ENCODE measurements around the gene GAST.
A peak's percentile ranks its signal among the peaks of the same experiment; 100 is the strongest.
"Not testable (repeated sequence)": the region's sequence is repeated elsewhere in the genome, so short reads cannot be mapped to it uniquely, and the experiment has no call there.

The GAST gene

DNA sequence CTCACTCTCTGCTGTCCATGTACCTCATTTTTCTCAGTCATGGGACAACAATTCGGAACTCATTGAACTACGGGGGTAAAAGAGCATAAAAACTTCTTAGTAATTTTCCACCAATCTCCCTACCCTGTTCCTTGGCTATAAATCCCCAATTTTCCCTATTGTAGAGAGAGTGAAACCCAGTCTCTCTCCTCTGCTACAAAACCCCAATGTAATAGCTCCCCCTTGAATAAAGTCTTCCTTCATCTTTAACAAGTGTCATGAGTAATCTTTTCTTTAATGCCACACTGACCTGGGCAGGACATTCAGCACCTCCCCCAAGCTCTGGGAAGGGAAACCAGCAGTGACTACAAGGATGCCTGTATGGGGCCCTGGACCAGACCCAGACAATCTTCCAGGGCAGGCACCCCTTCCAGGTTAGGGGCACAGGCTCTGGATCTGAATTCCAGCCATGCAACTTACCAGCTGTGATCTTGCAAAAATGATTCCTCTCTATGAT, 33.7 kb upstream of the GAST start:
- no peak for FAIRE-seq
- TF ChIP-seq POLR2A (IDR thresholded peaks at IDR 0.05; ENCODE audit: low read depth, low read length): peak; percentile 55; the same call in 1 of the 2 replicates
- DNase-seq (ENCODE audit: insufficient read length, low spot score): peak; percentile 31

DNA sequence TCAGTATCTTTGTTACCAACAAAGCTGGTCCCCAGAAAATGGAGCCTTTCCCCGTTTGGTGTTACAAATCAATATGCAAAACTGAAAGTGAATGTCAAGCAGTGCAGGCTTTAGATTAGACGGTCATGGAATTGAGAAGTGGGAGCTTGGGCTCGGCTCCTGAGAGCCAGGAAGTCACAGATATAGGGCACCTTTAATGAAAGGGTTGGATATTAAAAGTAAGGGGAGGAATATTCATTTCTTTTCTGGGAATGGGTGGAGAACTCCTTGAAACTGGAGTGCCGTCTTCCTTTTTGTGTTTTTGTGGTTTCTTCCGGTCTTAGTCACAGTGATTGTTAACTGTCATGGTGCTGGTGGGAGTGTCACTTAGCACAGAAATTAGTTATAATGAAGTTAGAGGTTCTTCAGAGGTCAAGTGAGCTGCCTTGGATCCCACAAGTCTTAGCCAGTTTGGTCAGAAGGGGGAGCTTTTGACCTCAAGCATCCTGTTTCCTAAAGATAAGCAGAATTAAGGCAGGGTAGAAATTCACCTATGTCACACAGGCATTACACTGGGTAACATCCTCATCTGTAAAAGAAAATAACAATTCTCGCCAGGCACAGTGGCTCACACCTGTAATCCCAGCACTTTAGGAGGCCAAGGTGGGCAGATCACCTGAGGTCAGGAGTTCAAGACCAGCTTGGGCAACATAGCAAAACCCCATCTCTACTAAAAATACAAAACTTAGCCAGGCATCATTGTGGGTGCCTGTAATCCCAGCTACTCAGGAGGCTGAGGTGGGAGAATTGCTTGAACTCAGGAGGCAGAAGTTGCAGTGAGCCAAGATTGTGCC, 33.0 kb upstream of the GAST start:
- FAIRE-seq (peak; percentile 6), DNase-seq (ENCODE audit: insufficient read length, low spot score) (no peak)
- no peak for TF ChIP-seq POLR2A (IDR thresholded peaks at IDR 0.05; ENCODE audit: low read depth, low read length)

DNA sequence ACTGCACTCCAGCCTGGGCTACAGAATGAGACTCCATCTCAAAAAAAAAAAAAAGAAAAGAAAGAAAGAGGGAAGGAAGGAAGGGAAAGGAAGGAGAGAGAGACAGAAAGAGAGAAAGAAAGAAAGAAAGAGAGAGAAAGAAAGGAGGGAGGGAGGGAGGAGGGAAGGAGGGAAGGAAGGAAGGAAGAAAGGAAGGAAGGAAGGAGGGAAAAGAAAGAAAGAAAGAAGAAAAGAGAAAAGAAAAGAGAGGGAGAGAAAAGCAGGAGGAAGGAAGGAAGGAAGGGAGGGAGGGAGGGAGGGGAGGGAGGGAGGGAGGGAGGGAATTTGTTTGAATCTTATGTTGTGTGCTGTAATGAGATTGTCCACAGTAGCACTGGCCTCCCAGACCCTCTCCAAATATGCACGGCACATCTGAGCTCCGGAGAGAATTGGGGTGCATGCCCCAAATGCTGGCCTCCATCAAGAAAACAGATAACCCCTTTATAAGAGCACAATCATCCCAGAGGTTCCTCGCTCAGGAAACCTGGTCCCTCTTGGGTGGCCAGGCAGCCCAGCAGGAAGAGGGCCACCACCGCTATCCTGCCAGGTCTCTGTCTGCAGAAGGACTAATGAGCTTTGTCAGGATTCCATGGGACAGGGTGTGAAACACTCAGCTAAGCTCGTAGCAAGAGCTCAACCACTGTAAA, 32.2 kb upstream of the GAST start:
- TF ChIP-seq POLR2A (IDR thresholded peaks at IDR 0.05; ENCODE audit: low read depth, low read length): no peak
- DNase-seq (ENCODE audit: insufficient read length, low spot score) (no peak), FAIRE-seq (no peak)

DNA sequence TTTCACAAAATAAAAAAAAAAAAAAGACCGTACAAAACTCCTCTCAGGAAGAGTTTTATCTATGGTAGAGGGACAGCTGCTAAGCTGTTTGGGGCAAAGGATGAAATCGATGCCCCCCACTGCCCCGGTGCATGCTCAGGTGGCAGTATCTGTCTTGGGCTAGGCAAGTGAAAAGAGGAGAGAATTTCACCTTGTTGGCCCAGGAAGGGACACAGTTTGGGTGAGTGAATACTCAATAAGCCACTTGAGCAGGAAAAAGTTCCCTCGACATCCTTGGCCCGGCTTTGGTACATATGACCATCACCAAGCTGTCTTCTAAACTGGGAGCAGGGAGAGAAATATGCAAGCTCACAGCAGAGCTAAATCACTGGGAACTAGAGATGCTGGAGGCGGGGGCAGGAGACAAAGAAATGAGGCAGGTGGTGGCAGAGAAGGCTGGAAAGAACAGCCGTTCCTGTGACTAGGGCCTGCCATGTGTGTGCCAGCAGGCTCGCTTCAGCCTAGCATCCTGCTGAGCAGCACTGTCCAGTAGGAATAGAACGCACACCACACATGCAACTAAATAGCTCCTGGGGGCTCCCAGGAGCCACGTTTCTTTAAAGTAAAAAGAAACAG, 31.6 kb upstream of the GAST start:
- TF ChIP-seq POLR2A (IDR thresholded peaks at IDR 0.05; ENCODE audit: low read depth, low read length): no peak
- DNase-seq (ENCODE audit: insufficient read length, low spot score): no peak
- FAIRE-seq: no peak

DNA sequence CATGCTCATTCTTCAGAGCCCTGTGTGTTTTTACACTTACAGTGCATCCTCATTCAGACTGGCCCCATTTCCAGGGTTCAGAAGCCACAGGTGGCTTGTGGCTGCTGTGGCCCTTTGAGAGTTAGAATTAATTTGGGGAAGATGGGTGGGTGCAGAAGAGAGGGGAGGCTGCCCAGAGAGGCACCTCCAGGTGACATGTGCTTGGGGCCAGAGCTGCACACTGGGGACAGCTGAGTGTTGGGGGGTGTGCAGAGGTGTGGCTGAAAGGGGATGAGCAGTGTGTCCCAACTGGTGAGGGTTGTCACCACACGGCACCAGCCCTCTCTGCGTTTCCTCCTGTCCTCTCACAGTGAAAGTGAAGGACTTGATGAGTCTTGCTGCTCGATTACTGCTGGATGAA, 30.4 kb upstream of the GAST start:
- DNase-seq (ENCODE audit: insufficient read length, low spot score) (no peak), FAIRE-seq (no peak)
- TF ChIP-seq POLR2A (IDR thresholded peaks at IDR 0.05; ENCODE audit: low read depth, low read length): no peak

DNA sequence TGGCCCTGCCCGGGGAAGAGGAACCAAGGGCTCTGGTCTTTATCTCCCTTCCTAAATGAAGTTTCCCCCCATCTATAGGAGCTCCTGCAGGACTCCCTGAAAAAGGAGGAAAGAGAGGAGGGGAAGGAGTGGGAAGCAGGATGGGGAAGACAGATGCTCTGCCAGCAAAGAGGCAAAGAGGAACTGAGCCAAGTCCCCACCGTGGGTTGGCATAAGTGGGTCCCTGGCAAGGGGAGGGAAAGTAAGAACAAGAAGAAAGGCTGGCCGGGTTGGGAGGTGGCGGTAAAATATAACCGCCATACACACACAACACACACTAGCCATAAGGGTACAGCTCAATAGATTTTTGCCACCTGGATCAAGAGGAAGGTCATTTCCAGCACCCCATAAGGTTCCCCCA, 29.5 kb upstream of the GAST start:
- DNase-seq (ENCODE audit: insufficient read length, low spot score) (no peak), FAIRE-seq (no peak)
- TF ChIP-seq POLR2A (IDR thresholded peaks at IDR 0.05; ENCODE audit: low read depth, low read length): no peak

DNA sequence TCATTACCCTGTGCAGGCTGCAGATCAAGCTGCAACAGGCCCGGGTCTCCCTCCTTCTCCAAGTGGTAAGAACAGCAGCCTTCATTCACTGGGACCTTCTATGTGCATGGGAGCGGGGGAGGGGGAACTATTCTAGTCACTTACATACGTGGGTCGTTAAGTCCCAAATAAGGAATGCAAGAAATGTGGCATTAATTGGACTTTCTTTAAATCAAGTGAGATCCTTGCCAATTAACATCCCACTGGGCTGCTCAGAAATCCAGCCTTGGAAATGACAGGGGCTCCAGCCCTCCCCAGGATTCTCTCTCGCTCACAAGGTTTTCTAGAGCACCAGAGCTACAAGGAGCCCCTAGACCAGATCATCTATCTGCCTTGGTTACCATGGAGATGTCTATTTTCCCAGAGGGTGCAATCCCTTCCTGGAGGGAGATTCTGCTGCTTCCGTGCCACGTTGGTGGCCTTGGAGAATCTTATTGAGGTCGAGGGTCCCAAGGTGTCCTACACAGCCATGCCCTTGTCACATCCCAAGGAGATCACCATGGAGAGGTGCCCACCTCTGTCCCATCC, 28.6 kb upstream of the GAST start:
- FAIRE-seq (no peak), DNase-seq (ENCODE audit: insufficient read length, low spot score) (no peak)
- TF ChIP-seq POLR2A (IDR thresholded peaks at IDR 0.05; ENCODE audit: low read depth, low read length): no peak

DNA sequence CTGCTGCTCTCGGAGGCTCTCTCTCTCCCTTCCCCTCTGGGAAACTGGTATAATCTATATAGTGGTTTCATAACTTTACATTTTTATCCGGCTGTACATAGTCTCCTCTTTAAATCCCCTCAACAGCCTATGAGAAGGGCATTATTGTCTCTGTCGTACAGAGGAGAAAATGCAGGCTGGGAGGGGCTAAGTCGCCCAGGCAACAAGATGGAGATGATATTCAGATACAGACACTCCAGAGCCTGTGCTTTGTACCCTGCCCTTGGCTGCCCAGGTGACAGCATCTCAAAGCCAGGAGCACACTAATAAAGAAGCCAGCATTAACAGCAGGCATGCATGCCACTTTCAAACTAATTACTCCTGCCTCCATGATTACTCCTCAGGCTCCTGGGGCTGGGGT, 28.1 kb upstream of the GAST start:
- FAIRE-seq (no peak), DNase-seq (ENCODE audit: insufficient read length, low spot score) (no peak)
- no peak for TF ChIP-seq POLR2A (IDR thresholded peaks at IDR 0.05; ENCODE audit: low read depth, low read length)

DNA sequence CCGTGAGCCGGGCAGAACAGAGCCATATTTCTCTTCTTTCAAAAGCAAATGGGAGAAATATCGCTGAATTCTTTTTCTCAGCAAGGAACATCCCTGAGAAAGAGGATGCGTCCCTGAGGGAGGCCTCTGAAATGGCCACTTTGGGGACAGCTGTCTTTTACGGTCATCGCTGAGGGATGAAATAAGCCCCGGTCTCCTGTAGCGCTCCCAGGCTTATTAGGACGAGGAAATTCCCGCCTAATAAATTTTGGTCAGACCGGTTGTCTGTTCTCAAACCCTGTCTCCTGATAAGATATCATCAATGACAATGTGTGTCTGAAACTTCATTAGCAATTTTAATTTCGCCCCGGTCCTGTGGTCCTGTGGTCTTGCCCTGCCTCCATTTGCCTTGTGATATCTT, 26.4 kb upstream of the GAST start:
- DNase-seq (ENCODE audit: insufficient read length, low spot score); FAIRE-seq: not testable (repeated sequence)

DNA sequence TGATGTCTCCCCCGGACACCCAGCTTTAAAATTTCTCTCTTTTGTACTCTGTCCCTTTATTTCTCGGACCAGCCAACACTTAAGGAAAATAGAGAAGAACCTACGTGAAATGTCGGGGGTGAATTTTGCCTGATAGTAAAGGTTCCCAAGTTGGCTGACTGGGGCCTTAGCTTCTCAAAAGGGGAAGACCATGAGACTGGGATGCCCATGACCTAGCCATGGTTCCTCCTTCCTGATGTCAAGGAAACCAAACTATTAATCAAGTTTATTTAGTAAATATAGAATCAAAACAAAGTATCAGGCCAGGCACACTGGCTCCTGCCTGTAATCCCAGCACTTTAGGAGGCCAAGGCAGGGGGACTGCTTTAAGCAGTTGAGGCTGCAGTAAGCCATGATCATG, 25.9 kb upstream of the GAST start:
- FAIRE-seq (no peak), DNase-seq (ENCODE audit: insufficient read length, low spot score) (no peak)
- TF ChIP-seq POLR2A (IDR thresholded peaks at IDR 0.05; ENCODE audit: low read depth, low read length): no peak

DNA sequence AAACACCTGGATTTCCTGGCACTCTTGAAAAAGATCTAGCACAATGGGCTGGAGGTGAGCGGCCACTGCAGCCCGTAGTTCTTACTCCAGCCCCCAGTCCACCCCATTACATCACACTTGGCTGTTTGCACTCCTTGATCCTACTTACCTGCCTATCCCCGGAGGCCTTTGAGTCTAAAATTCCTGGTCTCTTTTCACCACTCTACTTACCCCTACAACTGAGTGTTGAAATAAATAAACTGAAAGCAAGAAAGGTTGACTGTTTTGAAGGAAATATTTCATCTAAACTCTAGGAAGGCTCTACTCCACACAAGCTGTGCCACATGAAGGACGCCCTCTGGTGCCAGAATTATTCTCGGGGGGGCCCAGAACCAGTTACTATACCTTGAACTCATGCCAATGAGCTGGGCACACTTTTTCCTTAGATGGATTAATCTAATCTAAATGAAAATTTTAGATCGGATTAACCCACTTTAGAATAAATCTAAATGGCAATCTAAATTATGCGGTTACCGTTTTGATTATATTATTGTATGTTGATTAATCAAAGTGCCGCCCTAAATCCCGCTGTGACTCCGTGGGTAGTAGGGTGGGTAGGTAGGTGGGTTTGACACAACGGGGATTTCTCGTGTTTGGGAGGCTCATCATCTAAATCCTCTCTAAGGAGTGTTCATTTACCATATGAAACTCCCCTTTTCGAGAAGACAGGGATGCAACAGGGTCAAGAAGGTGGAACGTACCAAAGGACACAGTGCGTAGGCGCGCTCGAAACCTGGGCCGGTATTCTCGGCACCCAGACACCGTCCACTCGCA, 24.1 kb upstream of the GAST start:
- TF ChIP-seq POLR2A (IDR thresholded peaks at IDR 0.05; ENCODE audit: low read depth, low read length): no peak
- DNase-seq (ENCODE audit: insufficient read length, low spot score): no peak
- no peak for FAIRE-seq

DNA sequence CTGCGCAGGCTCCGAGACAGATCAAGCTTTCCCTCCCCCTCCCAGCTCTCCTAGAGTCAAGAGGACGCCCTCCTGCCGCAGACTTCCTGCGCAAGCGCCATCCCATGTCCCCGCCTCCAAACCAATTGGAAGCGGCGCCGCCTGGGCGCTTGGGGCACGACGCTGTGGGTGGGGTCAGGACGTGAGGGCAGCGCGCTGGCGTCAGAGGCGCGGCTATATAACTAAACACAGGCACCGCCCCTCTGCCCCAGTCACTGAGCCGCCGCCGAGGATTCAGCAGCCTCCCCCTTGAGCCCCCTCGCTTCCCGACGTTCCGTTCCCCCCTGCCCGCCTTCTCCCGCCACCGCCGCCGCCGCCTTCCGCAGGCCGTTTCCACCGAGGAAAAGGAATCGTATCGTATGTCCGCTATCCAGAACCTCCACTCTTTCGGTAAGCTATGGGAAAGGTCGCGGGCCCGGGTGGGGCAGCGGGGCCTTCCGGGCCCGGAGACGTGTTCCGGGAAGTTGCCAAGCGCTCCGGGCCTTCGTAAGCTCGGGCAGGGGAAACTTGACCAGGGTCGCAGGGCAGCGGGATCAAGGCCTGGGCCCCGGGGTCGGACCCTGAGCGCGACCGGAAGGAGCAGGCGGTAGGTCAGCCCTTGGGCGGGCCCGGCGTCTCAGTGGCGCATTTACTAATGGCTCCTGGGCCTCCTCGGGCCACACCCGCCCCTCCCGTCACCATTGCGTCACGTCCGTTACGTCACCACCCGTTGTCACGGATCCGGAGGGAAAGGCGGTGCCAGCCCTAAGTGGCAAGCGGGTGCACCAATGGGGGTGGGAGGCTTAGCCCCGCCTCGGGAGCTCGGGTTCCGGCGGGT, 23.3 kb upstream of the GAST start, which contains the start of gene EIF1:
TSS of gene EIF1 (plus strand) at position 245 of the 856 bp plus-strand sequence. CDS start at position 399, 154 bp downstream.
- no peak for FAIRE-seq
- peak; percentile 91 for DNase-seq (ENCODE audit: insufficient read length, low spot score)
- TF ChIP-seq POLR2A (IDR thresholded peaks at IDR 0.05; ENCODE audit: low read depth, low read length): peak; percentile 97

All from H54 (cell line).